SK-N-SH (cell line): Measurements from ENCODE around the gene SPON2. TPM values are rescaled to one million over a fixed set of nuclear protein-coding genes. Genes with fewer than 3 reads are reported as not detected.

ENCODE experiments used
- CTCF ChIA-PET: fragments of 300-600, 350-600 bp; formaldehyde crosslinking; extraction: SDS; loops from one replicate; lab custom pipeline; 2021; lab: Yijun Ruan, JAX
- POLR2A ChIA-PET: fragments of 350-600 bp; sonication (Branson Sonifier 250); formaldehyde crosslinking; extraction: SDS; loops from one replicate; lab custom pipeline; 2020; ENCODE audit warnings: antibody characterized with exemption, inconsistent platforms; lab: Yijun Ruan, JAX
- DNase-seq: peaks from one replicate; pipeline ENCODE4 v3.0.0; 2012
- H2AFZ ChIP-seq: fragments of 200-600 bp; sonication (generic); 2 replicates; pipeline ENCODE4 v1.8.1; 2016; ENCODE audit warnings: antibody characterized with exemption, mild to moderate bottlenecking, low read depth
- H3F3A ChIP-seq: fragments of 200-600 bp; sonication (generic); replicated peaks from 2 replicates; pipeline ENCODE3; 2016; ENCODE audit warnings: antibody characterized with exemption, mild to moderate bottlenecking; ENCODE audit not compliant: insufficient read depth
- H3K27ac ChIP-seq, 2 experiments: fragments of 200-500 bp in 1 of 2; fragments of 200-600 bp in 1 of 2; sonication (Bioruptor generic) in 1 of 2; sonication (generic), shearing (Covaris generic) in 1 of 2; 2 replicates each; pipeline versions ENCODE4 v1.5.1 to v1.6.1; 2014 to 2016; ENCODE audit warnings: low read depth in 2 of 2, inconsistent platforms in 1 of 2, low read length in 1 of 2, mild to moderate bottlenecking in 1 of 2, mixed read lengths in 1 of 2
- H3K27me3 ChIP-seq: fragments of 200-600 bp; sonication (generic), shearing (Covaris generic); 2 replicates; pipeline ENCODE4 v1.6.1; 2016; ENCODE audit warnings: mixed run types; ENCODE audit not compliant: insufficient read depth
- H3K36me3 ChIP-seq, 2 experiments: fragments of 200-500 bp in 1 of 2; fragments of 200-600 bp in 1 of 2; sonication (Bioruptor generic) in 1 of 2; sonication (generic) in 1 of 2; replicated peaks in 1 of 2; 2 replicates each; pipeline versions ENCODE3 to v1.5.1; 2014 to 2016; ENCODE audit warnings: low read length in 1 of 2, mild to moderate bottlenecking in 1 of 2; ENCODE audit not compliant: insufficient read depth in 2 of 2, control insufficient read depth in 1 of 2
- H3K4me1 ChIP-seq, 2 experiments: fragments of 200-500 bp in 1 of 2; fragments of 200-600 bp in 1 of 2; sonication (Bioruptor generic) in 1 of 2; sonication (generic), shearing (Covaris generic) in 1 of 2; 2 replicates each; pipeline versions ENCODE4 v1.5.1 to v1.6.1; 2014 to 2016; ENCODE audit warnings: low read depth in 1 of 2, low read length in 1 of 2, mixed run types in 1 of 2; ENCODE audit not compliant: insufficient read depth in 2 of 2, control insufficient read depth in 1 of 2
- H3K4me2 ChIP-seq: fragments of 200-600 bp; sonication (generic), shearing (Covaris generic); 2 replicates; pipeline ENCODE4 v1.6.1; 2017; ENCODE audit warnings: mixed run types
- H3K4me3 ChIP-seq, 2 experiments: fragments of 200-500 bp in 1 of 2; fragments of 200-600 bp in 1 of 2; sonication (Bioruptor generic) in 1 of 2; sonication (generic), shearing (Covaris generic) in 1 of 2; 2 replicates each; pipeline versions ENCODE4 v1.5.1 to v1.8.1; 2014 to 2016; ENCODE audit warnings: low read depth in 2 of 2, inconsistent platforms in 1 of 2, low read length in 1 of 2, mild to moderate bottlenecking in 1 of 2, mixed read lengths in 1 of 2, moderate library complexity in 1 of 2
- H3K79me2 ChIP-seq: fragments of 200-600 bp; sonication (generic); 2 replicates; pipeline ENCODE4 v1.8.1; 2017; ENCODE audit warnings: mild to moderate bottlenecking; ENCODE audit not compliant: insufficient read depth
- H3K9ac ChIP-seq: fragments of 200-600 bp; sonication (generic); 2 replicates; pipeline ENCODE4 v1.6.1; 2017; ENCODE audit warnings: mixed run types
- H3K9me2 ChIP-seq: fragments of 200-600 bp; sonication (generic); 2 replicates; pipeline ENCODE4 v1.6.1; 2017; ENCODE audit warnings: mixed run types
- H3K9me3 ChIP-seq: fragments of 200-600 bp; sonication (generic); 2 replicates; pipeline ENCODE4 v1.6.1; 2017; ENCODE audit warnings: mixed run types, mild to moderate bottlenecking, moderate library complexity
- H4K20me1 ChIP-seq: fragments of 200-600 bp; sonication (generic); 2 replicates; pipeline ENCODE4 v1.6.1; 2017; ENCODE audit warnings: mild to moderate bottlenecking, mixed run types; ENCODE audit not compliant: insufficient read depth
- EP300 ChIP-seq, 2 experiments: IDR thresholded peaks; 2 replicates each; pipeline versions ENCODE4 v1.4.0 to v1.6.1; 2012; ENCODE audit warnings: borderline replicate concordance in 1 of 2, low read depth in 1 of 2, low read length in 1 of 2
- EZH2phosphoT487 ChIP-seq: fragments of 200-600 bp; sonication (generic); IDR thresholded peaks from 2 replicates; pipeline ENCODE4 v1.6.1; 2017; ENCODE audit warnings: low read depth, mixed run types, mild to moderate bottlenecking, antibody characterized with exemption, moderate library complexity, borderline replicate concordance
- FOSL2 ChIP-seq: IDR thresholded peaks from 2 replicates; pipeline ENCODE4 v1.4.0; 2012; ENCODE audit warnings: low read depth, mild to moderate bottlenecking, moderate library complexity, borderline replicate concordance
- GABPA ChIP-seq: IDR thresholded peaks from 2 replicates; pipeline ENCODE4 v1.4.0; 2012; ENCODE audit warnings: low read depth, mild to moderate bottlenecking
- MEF2A ChIP-seq: IDR thresholded peaks from 2 replicates; pipeline ENCODE4 v1.4.0; 2012; ENCODE audit warnings: low read depth, borderline replicate concordance
- RCOR1 ChIP-seq: fragments of 150-350 bp; IDR thresholded peaks from 2 replicates; pipeline ENCODE4 v1.6.1; 2017; ENCODE audit warnings: antibody characterized with exemption, low read length
- RFX5 ChIP-seq: IDR thresholded peaks from 2 replicates; pipeline ENCODE4 v1.6.1; 2012; ENCODE audit warnings: mild to moderate bottlenecking, improper control_type of control experiment, low read length
- SMC3 ChIP-seq: IDR thresholded peaks from 2 replicates; pipeline ENCODE4 v1.6.1; 2012; ENCODE audit warnings: low read depth, low read length, improper control_type of control experiment
- TAF1 ChIP-seq: IDR thresholded peaks from 2 replicates; pipeline ENCODE4 v1.6.1; 2012; ENCODE audit warnings: low read depth, mild to moderate bottlenecking, low read length, moderate library complexity, borderline replicate concordance
- TCF12 ChIP-seq: IDR thresholded peaks from 2 replicates; pipeline ENCODE4 v1.4.0; 2012
- TEAD4 ChIP-seq: IDR thresholded peaks from 2 replicates; pipeline ENCODE4 v1.4.0; 2012; ENCODE audit warnings: mild to moderate bottlenecking, borderline replicate concordance; ENCODE audit not compliant: insufficient read depth
- WGBS: methylation state at CpG from one replicate; pipeline ENCODE4 v1.1.6; 2017; ENCODE audit warnings: low lambda C conversion rate; 5-methylcytosine and 5-hydroxymethylcytosine counted together
- polyA plus RNA-seq, 3 experiments: library from polyadenylated mRNA; depleted of rRNA; stranded (reverse); fragments of >200 nt; gene quantifications; 2 replicates each; pipeline ENCODE4 v1.2.3, GENCODE V29; 2012
- TF ChIP-seq, protein P1 (sequence below): IDR thresholded peaks from 2 replicates; pipeline ENCODE4 v1.4.0; 2012; ENCODE audit warnings: low read depth, borderline replicate concordance
- TF ChIP-seq, protein P2 (sequence below): fragments of 150-350 bp; IDR thresholded peaks from 2 replicates; pipeline ENCODE4 v1.6.1; 2016; ENCODE audit warnings: mild to moderate bottlenecking, low read depth, low read length
- TF ChIP-seq, protein P3 (sequence below): fragments of 200-600 bp; sonication (generic); IDR thresholded peaks from 2 replicates; pipeline ENCODE4 v1.6.1; 2017; ENCODE audit warnings: antibody characterized with exemption, mild to moderate bottlenecking, moderate library complexity
- TF ChIP-seq, protein P4 (sequence below): fragments of 150-350 bp; IDR thresholded peaks from 2 replicates; pipeline ENCODE4 v1.6.1; 2017; ENCODE audit warnings: antibody characterized with exemption, low read length, low read depth, borderline replicate concordance

SPON2 gene
- polyA plus RNA-seq, 1 of the 3 experiments (the other 2 are of a cell fraction): 11.4 TPM

DNA sequence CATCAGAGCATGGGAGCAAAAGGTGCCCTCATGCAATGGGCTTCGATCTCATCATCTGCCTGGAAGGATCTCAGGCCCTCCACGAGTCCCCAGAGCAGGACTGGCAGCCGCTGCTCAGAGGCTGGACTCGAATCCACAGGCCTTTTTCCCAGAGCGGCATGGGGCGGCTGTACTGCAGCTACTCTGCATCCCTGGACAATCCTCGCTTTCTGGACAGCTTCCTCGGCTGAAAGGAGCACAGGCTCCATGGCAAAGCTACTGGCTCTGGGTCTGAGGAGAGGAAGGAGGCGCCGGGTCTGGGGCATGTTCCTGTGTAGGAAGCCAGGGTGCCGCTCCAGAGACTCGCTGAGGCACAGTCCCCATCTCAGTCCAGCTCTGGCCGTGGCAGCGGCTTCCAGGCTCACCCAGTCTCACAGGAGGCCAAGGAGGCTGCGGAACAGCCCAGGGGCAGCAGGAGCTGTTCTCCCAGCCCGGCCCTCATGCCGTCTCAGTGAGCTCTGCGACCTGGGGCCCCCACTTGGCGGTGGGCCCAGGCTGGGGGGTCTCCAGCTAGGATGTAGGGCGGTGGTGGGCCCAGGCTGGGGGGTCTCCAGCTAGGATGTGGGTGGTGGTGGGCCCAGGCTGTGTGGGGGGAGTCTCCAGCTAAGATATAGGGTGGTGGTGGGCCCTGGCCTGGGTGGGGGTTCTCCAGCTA is 2.7 kb upstream of the SPON2 start:
- no peaks in the 10 kb centered on the region for H3K9me2 ChIP-seq
- H3K4me1 ChIP-seq: peaks cover 0 to 2% of the 10 kb centered on the region in 2 experiments; a peak in 1 of 4 replicates
- H3F3A ChIP-seq: no peaks in the 10 kb centered on the region
- no peak overlapping the region for H3K4me2 ChIP-seq
- 0 out of 2 replicates have a peak, but pooled peaks cover 5% of the 10 kb centered on the region for H3K9me3 ChIP-seq
- H3K27me3 ChIP-seq: peaks cover 12% of the 10 kb centered on the region
- H3K9ac ChIP-seq: no peak overlapping the region
- no peak overlapping the region for H3K27ac ChIP-seq
- no peak overlapping the region for H3K4me3 ChIP-seq
- H3K36me3 ChIP-seq: no peaks in the 10 kb centered on the region
- no peaks in the 10 kb centered on the region for H3K79me2 ChIP-seq
- no peak for DNase-seq
- H4K20me1 ChIP-seq: no peaks in the 10 kb centered on the region
- TF ChIP-seq, protein P1, sequence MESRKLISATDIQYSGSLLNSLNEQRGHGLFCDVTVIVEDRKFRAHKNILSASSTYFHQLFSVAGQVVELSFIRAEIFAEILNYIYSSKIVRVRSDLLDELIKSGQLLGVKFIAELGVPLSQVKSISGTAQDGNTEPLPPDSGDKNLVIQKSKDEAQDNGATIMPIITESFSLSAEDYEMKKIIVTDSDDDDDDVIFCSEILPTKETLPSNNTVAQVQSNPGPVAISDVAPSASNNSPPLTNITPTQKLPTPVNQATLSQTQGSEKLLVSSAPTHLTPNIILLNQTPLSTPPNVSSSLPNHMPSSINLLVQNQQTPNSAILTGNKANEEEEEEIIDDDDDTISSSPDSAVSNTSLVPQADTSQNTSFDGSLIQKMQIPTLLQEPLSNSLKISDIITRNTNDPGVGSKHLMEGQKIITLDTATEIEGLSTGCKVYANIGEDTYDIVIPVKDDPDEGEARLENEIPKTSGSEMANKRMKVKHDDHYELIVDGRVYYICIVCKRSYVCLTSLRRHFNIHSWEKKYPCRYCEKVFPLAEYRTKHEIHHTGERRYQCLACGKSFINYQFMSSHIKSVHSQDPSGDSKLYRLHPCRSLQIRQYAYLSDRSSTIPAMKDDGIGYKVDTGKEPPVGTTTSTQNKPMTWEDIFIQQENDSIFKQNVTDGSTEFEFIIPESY: no peak
- TF ChIP-seq, protein P2, sequence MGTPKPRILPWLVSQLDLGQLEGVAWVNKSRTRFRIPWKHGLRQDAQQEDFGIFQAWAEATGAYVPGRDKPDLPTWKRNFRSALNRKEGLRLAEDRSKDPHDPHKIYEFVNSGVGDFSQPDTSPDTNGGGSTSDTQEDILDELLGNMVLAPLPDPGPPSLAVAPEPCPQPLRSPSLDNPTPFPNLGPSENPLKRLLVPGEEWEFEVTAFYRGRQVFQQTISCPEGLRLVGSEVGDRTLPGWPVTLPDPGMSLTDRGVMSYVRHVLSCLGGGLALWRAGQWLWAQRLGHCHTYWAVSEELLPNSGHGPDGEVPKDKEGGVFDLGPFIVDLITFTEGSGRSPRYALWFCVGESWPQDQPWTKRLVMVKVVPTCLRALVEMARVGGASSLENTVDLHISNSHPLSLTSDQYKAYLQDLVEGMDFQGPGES: no peak
- TF ChIP-seq SMC3: no peak
- TF ChIP-seq RCOR1: no peak
- no peak for TF ChIP-seq MEF2A
- TF ChIP-seq FOSL2: no peak
- TF ChIP-seq GABPA: no peak
- no peak for TF ChIP-seq TEAD4
- no peak for TF ChIP-seq EP300 (IDR thresholded peaks at IDR 0.05; ENCODE audit: borderline replicate concordance in 1 of 2, low read depth in 1 of 2, low read length in 1 of 2)
- TF ChIP-seq, protein P3, sequence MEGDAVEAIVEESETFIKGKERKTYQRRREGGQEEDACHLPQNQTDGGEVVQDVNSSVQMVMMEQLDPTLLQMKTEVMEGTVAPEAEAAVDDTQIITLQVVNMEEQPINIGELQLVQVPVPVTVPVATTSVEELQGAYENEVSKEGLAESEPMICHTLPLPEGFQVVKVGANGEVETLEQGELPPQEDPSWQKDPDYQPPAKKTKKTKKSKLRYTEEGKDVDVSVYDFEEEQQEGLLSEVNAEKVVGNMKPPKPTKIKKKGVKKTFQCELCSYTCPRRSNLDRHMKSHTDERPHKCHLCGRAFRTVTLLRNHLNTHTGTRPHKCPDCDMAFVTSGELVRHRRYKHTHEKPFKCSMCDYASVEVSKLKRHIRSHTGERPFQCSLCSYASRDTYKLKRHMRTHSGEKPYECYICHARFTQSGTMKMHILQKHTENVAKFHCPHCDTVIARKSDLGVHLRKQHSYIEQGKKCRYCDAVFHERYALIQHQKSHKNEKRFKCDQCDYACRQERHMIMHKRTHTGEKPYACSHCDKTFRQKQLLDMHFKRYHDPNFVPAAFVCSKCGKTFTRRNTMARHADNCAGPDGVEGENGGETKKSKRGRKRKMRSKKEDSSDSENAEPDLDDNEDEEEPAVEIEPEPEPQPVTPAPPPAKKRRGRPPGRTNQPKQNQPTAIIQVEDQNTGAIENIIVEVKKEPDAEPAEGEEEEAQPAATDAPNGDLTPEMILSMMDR: no peak
- no peak for TF ChIP-seq TCF12
- TF ChIP-seq TAF1: no peak
- TF ChIP-seq, protein P4, sequence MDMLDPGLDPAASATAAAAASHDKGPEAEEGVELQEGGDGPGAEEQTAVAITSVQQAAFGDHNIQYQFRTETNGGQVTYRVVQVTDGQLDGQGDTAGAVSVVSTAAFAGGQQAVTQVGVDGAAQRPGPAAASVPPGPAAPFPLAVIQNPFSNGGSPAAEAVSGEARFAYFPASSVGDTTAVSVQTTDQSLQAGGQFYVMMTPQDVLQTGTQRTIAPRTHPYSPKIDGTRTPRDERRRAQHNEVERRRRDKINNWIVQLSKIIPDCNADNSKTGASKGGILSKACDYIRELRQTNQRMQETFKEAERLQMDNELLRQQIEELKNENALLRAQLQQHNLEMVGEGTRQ: no peak
- TF ChIP-seq EZH2phosphoT487: no peak
- TF ChIP-seq RFX5: no peak
- CTCF ChIA-PET: interaction anchor here (1.0 to 1.5 kb wide), 4 partner anchors 7 to 59 kb away, joined by 4 to 6 read pairs (median 6); no protein-coding TSS in a partner anchor
- 86% methylated on average over 4 of the region's 20 CpGs for WGBS
- H2AFZ ChIP-seq: no peak overlapping the region
- POLR2A ChIA-PET: interaction anchor here (0.6 to 1.2 kb wide), 2 partner anchors 14 to 67 kb away, joined by 3 read pairs; no protein-coding TSS in a partner anchor
